Right lobe of liver (tissue), 6 donors: Measurements from ENCODE around the gene TAF7L. TPM values are rescaled to one million over a fixed set of nuclear protein-coding genes. Genes with fewer than 3 reads are reported as not detected.
"Not testable (repeated sequence)": the region's sequence is repeated elsewhere in the genome, so short reads cannot be mapped to it uniquely, and the experiment has no call there.

Source experiments
- ATAC-seq, 4 donors: fragments of 200-7000 bp; cut with Tn5 transposase; one replicate each; pipeline ENCODE4 v1.9.1; 2020; ENCODE audit warnings: mild to moderate bottlenecking in 4 of 4, moderate library complexity in 4 of 4
- DNase-seq, 3 donors: peaks; one replicate each; pipeline ENCODE4 v3.0.0-alpha.2; 2020
- H3K27ac ChIP-seq, 3 donors: fragments of 200-600 bp; one replicate each; pipeline ENCODE4 v1.8.0; 2022
- H3K27me3 ChIP-seq, 2 donors: fragments of 200-600 bp; one replicate each; pipeline ENCODE4 v1.8.0; 2022
- H3K36me3 ChIP-seq, 4 donors: fragments of 200-600 bp; sonication (generic) in 1 of 4; one replicate each; pipeline versions ENCODE4 v1.5.1 to v1.8.0; 2017 to 2022; ENCODE audit warnings: control low read depth in 1 of 4
- H3K4me1 ChIP-seq, 4 donors: fragments of 200-600 bp; sonication (generic) in 1 of 4; one replicate each; pipeline versions ENCODE4 v1.5.1 to v1.8.0; 2017 to 2022; ENCODE audit warnings: control low read depth in 1 of 4
- H3K4me3 ChIP-seq, 3 donors: fragments of 200-600 bp; one replicate each; pipeline ENCODE4 v1.8.0; 2022
- H3K9me3 ChIP-seq, 4 donors: fragments of 200-600 bp; sonication (generic) in 1 of 4; one replicate each; pipeline versions ENCODE4 v1.5.1 to v1.8.0; 2017 to 2022; ENCODE audit warnings: control low read depth in 1 of 4
- POLR2A ChIP-seq: fragments of 450-650 bp; IDR thresholded peaks from one replicate; pipeline ENCODE4 v1.6.1; 2017; ENCODE audit warnings: antibody characterized with exemption, mild to moderate bottlenecking
- WGBS: methylation state at CpG from one replicate; pipeline ENCODE4 v1.1.6; 2018; ENCODE audit warnings: low coverage, low lambda C conversion rate; ENCODE audit not compliant: insufficient coverage; ENCODE audit errors: missing lambda C conversion rate; 5-methylcytosine and 5-hydroxymethylcytosine counted together
- intact Hi-C, 2 donors: fragments of 100-400 bp; cut with DNase I; formaldehyde crosslinking; loops; one replicate each; pipeline versions ENCODE4 v1.11.2 to v1.14.1; 2022
- long read RNA-seq: library from polyadenylated mRNA; unstranded; transcript quantifications from one replicate; pipeline ENCODE4 v2.0.0, GENCODE V29; 2019
- total RNA-seq, 6 experiments: library from RNA; depleted of rRNA in 2 of 6; stranded (reverse); fragments of >200 nt in 2 of 6; fragmentation: NEBNext Ultra II Directional in 3 of 6; extraction: Animal tissue kit (Norgen Biotek cat#: 25700) in 3 of 6; gene quantifications; one replicate each; pipeline versions ENCODE4 v1.1.0 to v1.2.4, GENCODE V29; 2016 to 2023
- TF ChIP-seq, protein P1 (sequence below), 4 donors: fragments of 200-600 bp in 3 of 4; fragments of 450-650 bp in 1 of 4; IDR thresholded peaks; one replicate each; pipeline versions ENCODE4 v1.5.1 to v1.8.0; 2016 to 2022; ENCODE audit warnings: antibody characterized with exemption in 4 of 4, mild to moderate bottlenecking in 2 of 4
- donor health status: DM: no; HTN: yes; CAD: no.
- donor health status: DM: no; HTN: no; CAD: no.
- donor health status: DM: no; HTN: no; CAD: no.
- donor health status: DM: no; HTN: yes; CAD: no.
- donor health status: DM: no; HTN: yes; CAD: no.

TAF7L gene, protein sequence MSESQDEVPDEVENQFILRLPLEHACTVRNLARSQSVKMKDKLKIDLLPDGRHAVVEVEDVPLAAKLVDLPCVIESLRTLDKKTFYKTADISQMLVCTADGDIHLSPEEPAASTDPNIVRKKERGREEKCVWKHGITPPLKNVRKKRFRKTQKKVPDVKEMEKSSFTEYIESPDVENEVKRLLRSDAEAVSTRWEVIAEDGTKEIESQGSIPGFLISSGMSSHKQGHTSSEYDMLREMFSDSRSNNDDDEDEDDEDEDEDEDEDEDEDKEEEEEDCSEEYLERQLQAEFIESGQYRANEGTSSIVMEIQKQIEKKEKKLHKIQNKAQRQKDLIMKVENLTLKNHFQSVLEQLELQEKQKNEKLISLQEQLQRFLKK
- under 1 TPM in 2 of 6 experiments, not detected in 4; 0.09 to 0.31 TPM for total RNA-seq
- long read RNA-seq = 0 reads

DNA sequence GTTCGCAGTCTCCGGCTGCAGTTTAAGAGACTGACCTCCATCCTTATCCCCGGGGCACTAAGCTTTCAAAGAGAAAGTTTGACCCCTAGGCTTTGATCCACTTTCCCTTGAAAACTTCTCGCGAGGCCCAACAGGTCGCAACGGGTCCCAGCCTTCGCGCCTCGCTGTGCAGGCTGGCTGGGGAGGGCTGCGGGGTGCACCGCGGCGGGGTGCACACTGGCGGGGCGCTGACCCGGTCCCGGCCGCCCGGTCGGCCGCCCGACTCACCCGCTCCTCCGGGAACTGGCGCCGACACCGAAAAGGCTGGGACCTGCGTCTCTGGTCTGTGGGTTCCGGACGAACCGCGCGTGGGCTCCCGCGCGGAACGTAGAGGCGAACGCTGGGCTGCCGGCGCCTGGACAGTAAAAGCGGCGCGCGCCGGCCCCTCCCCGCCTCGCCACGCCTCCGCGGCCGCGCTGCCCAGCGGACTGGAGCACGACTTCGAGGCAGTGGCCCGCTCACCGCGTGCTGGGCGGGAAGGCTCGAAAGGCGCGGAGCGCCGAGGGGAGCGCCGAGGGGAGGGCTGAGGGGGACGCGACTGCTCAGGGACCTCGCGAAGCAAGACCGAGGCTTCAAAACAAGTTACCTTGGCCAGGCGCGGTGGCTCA, at the start of gene TAF7L:
TSS of gene TAF7L (minus strand) at position 378 of the 647 bp plus-strand sequence. CDS start 3,791 bp downstream, outside the sequence.
- WGBS = 43% methylated on average over 5 of the region's 75 CpGs
- Histone ChIP-seq H3K27ac (no peak within 1 kb of the TSS), H3K4me1 (no peaks in the 10 kb centered on the region), H3K9me3 (no peaks in the 10 kb centered on the region), H3K36me3 (no peaks in the 10 kb centered on the region), H3K27me3 (peaks cover 0 to 8% of the 10 kb centered on the region in 2 donors), H3K4me3 (no peak within 1 kb of the TSS)
- TF ChIP-seq, protein P1, sequence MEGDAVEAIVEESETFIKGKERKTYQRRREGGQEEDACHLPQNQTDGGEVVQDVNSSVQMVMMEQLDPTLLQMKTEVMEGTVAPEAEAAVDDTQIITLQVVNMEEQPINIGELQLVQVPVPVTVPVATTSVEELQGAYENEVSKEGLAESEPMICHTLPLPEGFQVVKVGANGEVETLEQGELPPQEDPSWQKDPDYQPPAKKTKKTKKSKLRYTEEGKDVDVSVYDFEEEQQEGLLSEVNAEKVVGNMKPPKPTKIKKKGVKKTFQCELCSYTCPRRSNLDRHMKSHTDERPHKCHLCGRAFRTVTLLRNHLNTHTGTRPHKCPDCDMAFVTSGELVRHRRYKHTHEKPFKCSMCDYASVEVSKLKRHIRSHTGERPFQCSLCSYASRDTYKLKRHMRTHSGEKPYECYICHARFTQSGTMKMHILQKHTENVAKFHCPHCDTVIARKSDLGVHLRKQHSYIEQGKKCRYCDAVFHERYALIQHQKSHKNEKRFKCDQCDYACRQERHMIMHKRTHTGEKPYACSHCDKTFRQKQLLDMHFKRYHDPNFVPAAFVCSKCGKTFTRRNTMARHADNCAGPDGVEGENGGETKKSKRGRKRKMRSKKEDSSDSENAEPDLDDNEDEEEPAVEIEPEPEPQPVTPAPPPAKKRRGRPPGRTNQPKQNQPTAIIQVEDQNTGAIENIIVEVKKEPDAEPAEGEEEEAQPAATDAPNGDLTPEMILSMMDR (IDR thresholded peaks at IDR 0.05) = no peak
- no peak for TF ChIP-seq POLR2A
- ATAC-seq (peak in 1 of 4 donors; percentile 18), DNase-seq (no peak)
- intact Hi-C loops = no loop called here

DNA sequence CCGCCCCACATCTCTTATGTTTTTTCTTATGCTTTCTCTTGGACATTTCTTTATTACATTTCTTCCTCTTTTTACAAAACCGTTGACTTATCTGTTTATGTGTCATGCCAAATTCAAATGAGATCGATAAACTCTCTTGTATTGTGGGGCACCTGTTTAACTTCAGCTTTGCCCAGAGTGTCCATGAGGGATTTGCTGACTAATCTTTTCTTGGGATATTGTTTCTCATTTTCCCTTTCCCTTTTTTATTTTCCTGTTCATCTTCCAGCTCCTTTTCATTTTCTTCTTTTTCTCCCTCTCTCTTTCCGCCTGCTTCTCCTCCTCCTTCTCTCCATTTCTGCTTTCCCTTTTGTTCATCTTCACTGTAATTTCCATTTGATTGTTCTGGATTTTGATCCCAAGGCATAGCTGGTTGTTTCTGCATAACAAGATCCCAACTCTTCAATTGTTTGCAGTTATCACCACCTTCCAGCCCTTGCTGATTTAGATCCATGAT, 46.7 kb upstream of the TAF7L start:
- intact Hi-C loops = no loop called here
- Histone ChIP-seq H3K4me3 (no peak overlapping the region), H3K27ac (no peak overlapping the region), H3K27me3 (no peaks in the 10 kb centered on the region), H3K36me3 (no peaks in the 10 kb centered on the region), H3K9me3 (no peaks in the 10 kb centered on the region), H3K4me1 (no peaks in the 10 kb centered on the region)
- ATAC-seq (no peak), DNase-seq (no peak)
- 73% methylated on average over 4 of the region's 4 CpGs for WGBS
- TF ChIP-seq, protein P1 (IDR thresholded peaks at IDR 0.05) = no peak
- TF ChIP-seq POLR2A = no peak

DNA sequence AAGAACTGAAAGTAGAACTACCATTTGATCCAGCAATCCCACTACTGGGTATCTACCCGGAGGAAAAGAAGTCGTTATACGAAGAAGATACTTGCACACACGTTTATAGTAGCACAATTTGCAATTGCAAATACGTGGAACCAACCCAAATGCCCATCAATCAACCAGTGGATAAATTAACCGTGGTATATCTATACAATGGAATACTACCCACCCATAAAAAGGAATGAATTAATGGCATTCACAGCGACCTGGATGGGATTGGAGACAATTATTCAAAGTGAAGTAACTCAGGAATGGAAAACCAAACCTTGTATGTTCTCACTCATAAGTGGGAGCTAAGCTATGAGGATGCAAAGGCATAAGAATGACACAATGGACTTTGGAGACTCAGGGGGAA, 43.2 kb upstream of the TAF7L start:
- ATAC-seq, DNase-seq, H3K4me3 ChIP-seq, H3K9me3 ChIP-seq, H3K4me1 ChIP-seq, H3K27me3 ChIP-seq, intact Hi-C loops, H3K36me3 ChIP-seq, H3K27ac ChIP-seq: not testable (repeated sequence)
- 65% methylated on average over 7 of the region's 7 CpGs for WGBS

DNA sequence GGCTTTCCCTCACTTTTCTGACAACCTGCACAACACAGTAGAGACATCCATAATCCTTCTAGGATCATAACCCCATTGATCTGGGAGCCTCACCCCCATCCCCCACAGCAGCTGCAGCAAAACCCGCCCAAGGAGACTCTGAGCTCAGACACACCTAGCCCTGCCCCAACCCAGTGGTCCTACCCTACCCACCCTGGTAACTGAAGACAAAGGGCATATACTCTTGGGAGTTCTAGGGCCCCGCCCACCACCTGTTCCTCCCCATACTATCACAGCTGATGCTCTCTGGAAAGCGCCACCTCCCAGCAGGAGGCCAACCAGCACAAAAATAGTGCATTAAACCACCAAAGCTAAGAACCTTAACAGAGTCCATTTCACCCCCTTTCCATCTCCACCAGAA, 35.5 kb upstream of the TAF7L start:
- WGBS = no CpG with 5 or more reads among the region's 3 CpGs

DNA sequence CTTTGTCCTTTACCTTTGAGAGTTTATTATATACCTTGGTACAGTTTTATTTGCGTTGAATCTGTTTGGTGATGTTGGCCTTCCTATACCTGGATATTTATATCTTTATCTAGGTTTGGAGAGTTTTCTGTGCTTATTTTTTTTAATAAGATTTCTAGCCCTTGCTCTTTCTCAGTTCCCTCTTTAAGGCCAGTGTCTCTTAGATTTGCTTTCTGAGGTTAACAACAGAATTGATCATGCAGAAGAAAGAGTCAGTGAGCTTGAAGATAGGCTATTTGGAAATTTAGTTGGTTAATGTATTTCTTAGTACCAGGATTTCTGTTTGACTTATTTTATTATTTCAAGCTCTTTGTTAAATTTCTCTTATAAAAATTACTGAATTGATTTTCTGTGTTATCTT, 12.7 kb upstream of the TAF7L start:
- WGBS = 64% methylated on average over 1 of the region's 1 CpG
- no peak for ATAC-seq
- H3K27me3 ChIP-seq = no peaks in the 10 kb centered on the region
- no peaks in the 10 kb centered on the region for H3K4me1 ChIP-seq
- intact Hi-C loops = no loop called here
- no peak for DNase-seq
- H3K9me3 ChIP-seq = no peaks in the 10 kb centered on the region
- no peak for TF ChIP-seq POLR2A
- TF ChIP-seq, protein P1 (IDR thresholded peaks at IDR 0.05) = no peak
- no peaks in the 10 kb centered on the region for H3K36me3 ChIP-seq
- H3K4me3 ChIP-seq = no peak overlapping the region
- no peak overlapping the region for H3K27ac ChIP-seq

More for the DNA sequence above, 35.5 kb upstream of the TAF7L start:
- ATAC-seq, H3K27me3 ChIP-seq, H3K4me1 ChIP-seq, intact Hi-C loops, H3K27ac ChIP-seq, DNase-seq, H3K36me3 ChIP-seq, H3K4me3 ChIP-seq, H3K9me3 ChIP-seq: not testable (repeated sequence)

DNA sequence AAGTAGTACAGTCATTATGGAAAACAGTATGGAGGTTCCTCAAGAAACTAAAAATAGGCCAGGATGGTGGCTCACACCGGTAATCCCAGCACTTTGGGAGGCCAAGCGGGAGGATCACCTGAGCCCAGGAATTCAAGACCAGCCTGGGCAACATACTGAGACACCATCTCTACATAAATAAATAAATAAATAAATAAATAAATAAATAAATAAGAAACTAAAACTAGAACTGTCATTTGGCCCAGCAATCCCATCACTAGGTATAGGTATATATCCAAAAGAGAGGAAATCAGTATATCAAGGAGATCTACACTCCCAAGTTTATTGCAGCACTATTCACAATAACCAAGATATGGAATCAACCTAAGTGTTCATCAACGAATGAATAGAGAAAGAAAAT, 4.5 kb upstream of the TAF7L start:
- H3K27me3 ChIP-seq, H3K4me1 ChIP-seq, H3K4me3 ChIP-seq, ATAC-seq, H3K27ac ChIP-seq, intact Hi-C loops, DNase-seq, H3K9me3 ChIP-seq, H3K36me3 ChIP-seq: not testable (repeated sequence)
- 100% methylated on average over 3 of the region's 3 CpGs for WGBS
